ENCODE measurements around the gene AQP6. TPM values are rescaled to one million over a fixed set of nuclear protein-coding genes. Genes with fewer than 3 reads are reported as not detected.

The AQP6 gene
- total RNA-seq, 1 donor from 2014 or later, result not detected

- Mint-ChIP-seq H3K9me3 (ENCODE audit: unreplicated experiment) (no peaks in the 10 kb centered on the region), H3K27ac (ENCODE audit: unreplicated experiment) (no peak overlapping the region), H3K27me3 (ENCODE audit: unreplicated experiment) (peaks cover 10% of the 10 kb centered on the region), H3K4me3 (ENCODE audit: unreplicated experiment) (no peak overlapping the region), H3K4me1 (ENCODE audit: unreplicated experiment) (peaks cover 10% of the 10 kb centered on the region), H3K36me3 (ENCODE audit: unreplicated experiment) (no peaks in the 10 kb centered on the region)
- no peak for TF ChIP-seq CTCF (IDR thresholded peaks at IDR 0.05)
- no peak for DNase-seq (ENCODE audit: extremely low spot score, unreplicated experiment)
Observed at GRCh38 chr12:49969027-49969426, 3.7 kb upstream of the AQP6 start.

- no peaks in the 10 kb centered on the region for H3K36me3 Mint-ChIP-seq (ENCODE audit: unreplicated experiment)
- peaks cover 10% of the 10 kb centered on the region for H3K4me1 Mint-ChIP-seq (ENCODE audit: unreplicated experiment)
- no peaks in the 10 kb centered on the region for H3K9me3 Mint-ChIP-seq (ENCODE audit: unreplicated experiment)
- H3K27me3 Mint-ChIP-seq (ENCODE audit: unreplicated experiment), result peaks cover 5% of the 10 kb centered on the region
- no peak overlapping the region for H3K27ac Mint-ChIP-seq (ENCODE audit: unreplicated experiment)
- DNase-seq (ENCODE audit: extremely low spot score, unreplicated experiment), result no peak
- no peak overlapping the region for H3K4me3 Mint-ChIP-seq (ENCODE audit: unreplicated experiment)
- TF ChIP-seq CTCF (IDR thresholded peaks at IDR 0.05), result no peak
Observed at GRCh38 chr12:49969651-49970429, 2.9 kb upstream of the AQP6 start.

GRCh38 chr12:49970658-49971057 is 2.1 kb upstream of the AQP6 start:
- no peaks in the 10 kb centered on the region for H3K36me3 Mint-ChIP-seq (ENCODE audit: unreplicated experiment)
- TF ChIP-seq CTCF (IDR thresholded peaks at IDR 0.05), result no peak
- no peaks in the 10 kb centered on the region for H3K9me3 Mint-ChIP-seq (ENCODE audit: unreplicated experiment)
- H3K4me3 Mint-ChIP-seq (ENCODE audit: unreplicated experiment), result no peak overlapping the region
- DNase-seq (ENCODE audit: extremely low spot score, unreplicated experiment), result no peak
- peaks cover 3% of the 10 kb centered on the region for H3K27me3 Mint-ChIP-seq (ENCODE audit: unreplicated experiment)
- no peak overlapping the region for H3K27ac Mint-ChIP-seq (ENCODE audit: unreplicated experiment)
- H3K4me1 Mint-ChIP-seq (ENCODE audit: unreplicated experiment), result peaks cover 10% of the 10 kb centered on the region

- no peaks in the 10 kb centered on the region for H3K36me3 Mint-ChIP-seq (ENCODE audit: unreplicated experiment)
- peaks cover 3% of the 10 kb centered on the region for H3K27me3 Mint-ChIP-seq (ENCODE audit: unreplicated experiment)
- TF ChIP-seq CTCF (IDR thresholded peaks at IDR 0.05), result no peak
- no peak overlapping the region for H3K27ac Mint-ChIP-seq (ENCODE audit: unreplicated experiment)
- H3K4me1 Mint-ChIP-seq (ENCODE audit: unreplicated experiment), result peaks cover 10% of the 10 kb centered on the region
- DNase-seq (ENCODE audit: extremely low spot score, unreplicated experiment), result no peak
- H3K4me3 Mint-ChIP-seq (ENCODE audit: unreplicated experiment), result no peak overlapping the region
- H3K9me3 Mint-ChIP-seq (ENCODE audit: unreplicated experiment), result no peaks in the 10 kb centered on the region
Observed at GRCh38 chr12:49971141-49971540, 1.6 kb upstream of the AQP6 start.

GRCh38 chr12:49972129-49972528 is 618 bp upstream of the AQP6 start:
- no peak for DNase-seq (ENCODE audit: extremely low spot score, unreplicated experiment)
- H3K9me3 Mint-ChIP-seq (ENCODE audit: unreplicated experiment), result no peaks in the 10 kb centered on the region
- no peak overlapping the region for H3K27ac Mint-ChIP-seq (ENCODE audit: unreplicated experiment)
- H3K4me3 Mint-ChIP-seq (ENCODE audit: unreplicated experiment), result no peak overlapping the region
- H3K27me3 Mint-ChIP-seq (ENCODE audit: unreplicated experiment), result peaks cover 3% of the 10 kb centered on the region
- H3K36me3 Mint-ChIP-seq (ENCODE audit: unreplicated experiment), result peaks cover 2% of the 10 kb centered on the region
- H3K4me1 Mint-ChIP-seq (ENCODE audit: unreplicated experiment), result peaks cover 8% of the 10 kb centered on the region
- TF ChIP-seq CTCF (IDR thresholded peaks at IDR 0.05), result no peak
